ENCODE data around the gene KCNG2.

The KCNG2 gene

GRCh38 chr18:79928563-79928960, 130.8 kb downstream of the KCNG2 start:
- TF ChIP-seq CTCF (IDR thresholded peaks at IDR 0.05; ENCODE audit: low read depth, low read length), result no peak
- no peak for DNase-seq (ENCODE audit: low read depth in 2 of 2)
- H3K4me3 ChIP-seq (replicated peaks in 1 of 2; ENCODE audit: low read depth in 2 of 2, low read length in 2 of 2), result no peak overlapping the region

GRCh38 chr18:79930020-79930642, 132.4 kb downstream of the KCNG2 start:
- TF ChIP-seq CTCF (IDR thresholded peaks at IDR 0.05; ENCODE audit: low read depth, low read length), result no peak
- no peak overlapping the region for H3K4me3 ChIP-seq (replicated peaks in 1 of 2; ENCODE audit: low read depth in 2 of 2, low read length in 2 of 2)
- no peak for DNase-seq (ENCODE audit: low read depth in 2 of 2)

- no peak for DNase-seq (ENCODE audit: low read depth in 2 of 2)
- TF ChIP-seq CTCF (IDR thresholded peaks at IDR 0.05; ENCODE audit: low read depth, low read length), result no peak
- no peak overlapping the region for H3K4me3 ChIP-seq (replicated peaks in 1 of 2; ENCODE audit: low read depth in 2 of 2, low read length in 2 of 2)
Observed at GRCh38 chr18:79931475-79931874, 133.7 kb downstream of the KCNG2 start.

- TF ChIP-seq CTCF (IDR thresholded peaks at IDR 0.05; ENCODE audit: low read depth, low read length), result no peak
- H3K4me3 ChIP-seq (replicated peaks in 1 of 2; ENCODE audit: low read depth in 2 of 2, low read length in 2 of 2), result no peak overlapping the region
- DNase-seq (ENCODE audit: low read depth in 2 of 2), result no peak
Observed at GRCh38 chr18:79932907-79933306, 135.2 kb downstream of the KCNG2 start.

- peak; percentile 52 to 58 for DNase-seq (ENCODE audit: low read depth in 2 of 2)
- TF ChIP-seq CTCF (IDR thresholded peaks at IDR 0.05; ENCODE audit: low read depth, low read length), result peak; percentile 28
Observed at GRCh38 chr18:79933765-79934164, 136.0 kb downstream of the KCNG2 start.

GRCh38 chr18:79934311-79935097, 136.8 kb downstream of the KCNG2 start:
- no peak for TF ChIP-seq CTCF (IDR thresholded peaks at IDR 0.05; ENCODE audit: low read depth, low read length)
- H3K4me3 ChIP-seq (replicated peaks in 1 of 2; ENCODE audit: low read depth in 2 of 2, low read length in 2 of 2), result no peak overlapping the region
- no peak for DNase-seq (ENCODE audit: low read depth in 2 of 2)

More at GRCh38 chr18:79933765-79934164, 136.0 kb downstream of the KCNG2 start:
- H3K4me3 ChIP-seq (replicated peaks in 1 of 2; ENCODE audit: low read depth in 2 of 2, low read length in 2 of 2), result no peak overlapping the region

Measured in cardiac fibroblast (primary cell).